Astrocyte of the spinal cord (primary cell): ENCODE data around the gene PRPF40A.
A peak's percentile ranks its signal among the peaks of the same experiment; 100 is the strongest.

Source experiments
- DNase-seq: peaks from one replicate; pipeline ENCODE4 v3.0.0; 2011; ENCODE audit warnings: low read depth, low spot score
- H3K4me3 ChIP-seq: 2 replicates; pipeline ENCODE4 v1.5.1; 2011; ENCODE audit warnings: low read depth, mild to moderate bottlenecking, low read length, moderate library complexity
- in situ Hi-C: cut with HindIII; loops from 2 replicates; pipeline ENCODE4 v1.10.0; 2017; ENCODE audit warnings: low sequenced_read_pairs
- TF ChIP-seq, protein P1 (sequence below): IDR thresholded peaks from 2 replicates; pipeline ENCODE4 v1.5.1; 2012; ENCODE audit warnings: low read depth, mild to moderate bottlenecking, low read length, inconsistent platforms

The PRPF40A gene

DNA sequence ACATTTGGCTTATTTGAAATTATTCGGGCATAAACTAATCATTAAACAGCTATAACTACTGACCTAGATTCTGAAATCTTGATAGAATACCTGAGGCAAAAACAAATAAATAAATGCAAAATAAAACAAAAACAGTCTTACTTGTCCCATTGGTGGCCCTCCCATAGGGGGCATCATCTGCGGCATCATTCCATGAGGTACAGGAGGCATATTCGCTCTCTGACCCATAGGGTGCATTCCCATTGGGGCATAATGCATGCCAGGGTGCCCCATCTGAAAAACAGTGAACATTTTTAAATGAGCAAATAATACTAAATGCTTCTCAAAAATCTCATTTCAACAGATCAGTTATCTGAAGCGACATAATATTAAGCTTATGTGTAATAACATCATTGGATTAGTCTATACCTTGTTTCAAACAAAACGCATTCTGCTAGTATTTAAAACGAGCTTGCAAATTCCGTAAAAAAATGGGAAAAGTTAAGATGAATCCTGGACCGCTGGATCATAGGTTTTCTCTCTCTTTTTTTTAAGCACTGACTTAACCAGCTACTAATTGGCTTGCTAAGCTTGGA, 1.3 kb downstream of the PRPF40A start:
- in situ Hi-C loops: no loop called here
- peak overlapping the region; percentile 99 for H3K4me3 ChIP-seq
- TF ChIP-seq, protein P1, sequence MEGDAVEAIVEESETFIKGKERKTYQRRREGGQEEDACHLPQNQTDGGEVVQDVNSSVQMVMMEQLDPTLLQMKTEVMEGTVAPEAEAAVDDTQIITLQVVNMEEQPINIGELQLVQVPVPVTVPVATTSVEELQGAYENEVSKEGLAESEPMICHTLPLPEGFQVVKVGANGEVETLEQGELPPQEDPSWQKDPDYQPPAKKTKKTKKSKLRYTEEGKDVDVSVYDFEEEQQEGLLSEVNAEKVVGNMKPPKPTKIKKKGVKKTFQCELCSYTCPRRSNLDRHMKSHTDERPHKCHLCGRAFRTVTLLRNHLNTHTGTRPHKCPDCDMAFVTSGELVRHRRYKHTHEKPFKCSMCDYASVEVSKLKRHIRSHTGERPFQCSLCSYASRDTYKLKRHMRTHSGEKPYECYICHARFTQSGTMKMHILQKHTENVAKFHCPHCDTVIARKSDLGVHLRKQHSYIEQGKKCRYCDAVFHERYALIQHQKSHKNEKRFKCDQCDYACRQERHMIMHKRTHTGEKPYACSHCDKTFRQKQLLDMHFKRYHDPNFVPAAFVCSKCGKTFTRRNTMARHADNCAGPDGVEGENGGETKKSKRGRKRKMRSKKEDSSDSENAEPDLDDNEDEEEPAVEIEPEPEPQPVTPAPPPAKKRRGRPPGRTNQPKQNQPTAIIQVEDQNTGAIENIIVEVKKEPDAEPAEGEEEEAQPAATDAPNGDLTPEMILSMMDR: peak; percentile 63
- no peak for DNase-seq

DNA sequence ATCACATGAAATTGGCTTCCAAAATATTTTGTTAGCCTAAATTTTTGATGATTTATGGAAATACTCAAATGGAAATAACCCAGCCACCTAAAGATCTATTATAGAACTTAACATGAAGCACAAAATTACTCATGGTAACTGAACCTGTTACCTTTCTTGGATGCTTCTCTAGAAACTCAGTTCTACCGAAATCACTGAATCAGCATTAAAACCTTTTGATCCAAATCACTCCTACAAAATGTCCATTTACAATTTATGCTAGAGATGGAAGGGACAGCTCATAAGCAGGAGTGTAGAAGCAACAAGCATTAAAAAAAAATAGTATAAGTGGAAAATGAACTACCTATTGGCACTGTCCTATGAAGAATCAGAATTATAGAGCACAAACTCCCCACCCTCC, 2.1 kb downstream of the PRPF40A start:
- TF ChIP-seq, protein P1: no peak
- in situ Hi-C loops: no loop called here
- DNase-seq: no peak
- H3K4me3 ChIP-seq: no peak overlapping the region

DNA sequence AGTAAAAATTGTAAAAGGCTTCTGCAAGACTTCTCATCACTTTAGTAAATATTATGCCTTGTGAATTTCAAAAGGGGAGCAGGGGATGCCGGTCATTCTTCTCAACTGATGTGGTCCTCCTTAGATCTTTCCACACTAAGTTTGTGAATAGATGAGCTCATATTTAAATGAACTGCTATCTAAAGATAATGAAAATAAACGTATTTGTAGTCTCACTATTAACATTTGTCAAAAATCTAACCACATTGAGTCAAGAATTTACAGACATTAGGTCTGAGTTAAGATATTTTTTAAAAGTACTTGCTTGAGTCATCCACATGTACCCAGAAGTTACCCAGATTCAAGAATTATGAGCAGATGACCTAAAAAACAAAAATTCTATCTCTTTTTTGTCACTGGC, 6.5 kb downstream of the PRPF40A start:
- in situ Hi-C loops: no loop called here
- H3K4me3 ChIP-seq: no peak overlapping the region
- TF ChIP-seq, protein P1: no peak
- DNase-seq: no peak

DNA sequence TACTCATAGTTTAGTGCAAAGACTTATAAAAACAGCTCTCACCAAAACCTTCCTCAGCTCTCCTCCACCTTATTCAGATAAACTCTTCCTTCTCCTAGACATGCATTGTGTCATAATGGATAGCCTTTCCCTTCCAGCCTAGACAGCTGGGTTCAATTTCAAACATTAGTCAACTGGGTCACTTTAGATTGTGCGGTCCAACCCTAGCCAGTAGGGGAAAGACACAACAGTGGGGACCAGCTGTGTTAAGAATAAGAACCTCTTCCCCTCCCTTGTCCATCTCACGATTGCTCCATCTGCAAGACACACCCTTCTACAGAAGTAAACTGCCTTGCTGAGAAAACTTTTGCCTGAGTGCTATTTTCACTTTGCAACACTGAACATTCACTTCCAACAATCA, 8.5 kb downstream of the PRPF40A start:
- TF ChIP-seq, protein P1: no peak
- in situ Hi-C loops: no loop called here
- H3K4me3 ChIP-seq: no peak overlapping the region
- no peak for DNase-seq

DNA sequence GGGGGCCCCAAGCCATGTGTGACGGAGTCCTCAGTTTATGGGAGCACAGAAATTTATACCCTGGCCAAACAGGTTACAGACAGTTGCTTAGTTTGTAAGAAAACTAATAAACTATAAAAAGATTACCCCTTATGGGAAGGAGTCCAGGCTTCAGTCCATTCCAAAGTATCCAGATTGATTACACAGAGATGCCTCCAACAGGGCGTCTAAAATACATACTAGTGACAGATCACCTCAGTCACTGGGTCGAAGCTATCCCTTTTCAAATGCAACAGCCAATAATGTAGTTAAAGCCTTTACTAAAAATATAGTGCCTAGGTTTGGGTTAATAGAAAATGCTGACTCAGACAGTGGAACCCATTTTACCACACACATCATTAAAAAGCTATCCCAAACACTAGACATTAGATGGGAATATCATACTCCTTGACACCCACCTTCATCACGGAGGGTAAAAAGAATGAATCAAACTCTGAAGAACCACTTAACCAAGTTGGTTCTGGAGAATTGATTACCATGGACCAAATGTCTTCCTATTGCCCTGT, 10.7 kb downstream of the PRPF40A start:
- in situ Hi-C loops: no loop called here
- TF ChIP-seq, protein P1: no peak
- no peak overlapping the region for H3K4me3 ChIP-seq
- no peak for DNase-seq

DNA sequence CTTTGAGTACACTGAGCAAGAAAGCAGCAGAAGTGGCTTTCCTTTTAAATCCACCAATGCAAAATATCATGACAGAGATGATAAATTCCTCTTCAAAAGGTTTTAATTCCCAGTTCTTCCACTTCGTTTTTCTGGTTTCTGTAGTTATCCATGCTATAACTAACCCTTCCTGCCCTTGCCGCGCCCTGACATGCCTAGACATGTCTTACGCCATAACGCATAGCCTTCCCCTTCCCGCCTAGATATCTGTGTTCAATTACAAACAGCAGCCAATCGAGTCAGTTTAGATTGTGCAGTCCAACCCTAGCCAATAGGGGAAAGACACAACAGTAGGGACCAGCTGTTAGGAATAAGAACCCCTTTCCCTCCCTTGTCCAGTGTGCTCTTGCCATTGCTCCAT, 16.1 kb downstream of the PRPF40A start:
- in situ Hi-C loops: no loop called here
- no peak overlapping the region for H3K4me3 ChIP-seq
- TF ChIP-seq, protein P1: no peak
- no peak for DNase-seq
